Measurements from ENCODE around the gene PPP2R1B. TPM values are rescaled to one million over a fixed set of nuclear protein-coding genes. Genes with fewer than 3 reads are reported as not detected.
"Not testable (repeated sequence)": the region's sequence is repeated elsewhere in the genome, so short reads cannot be mapped to it uniquely, and the experiment has no call there.

PPP2R1B gene
- total RNA-seq, 1 donor from 2014 or later = 22.0 TPM

DNA sequence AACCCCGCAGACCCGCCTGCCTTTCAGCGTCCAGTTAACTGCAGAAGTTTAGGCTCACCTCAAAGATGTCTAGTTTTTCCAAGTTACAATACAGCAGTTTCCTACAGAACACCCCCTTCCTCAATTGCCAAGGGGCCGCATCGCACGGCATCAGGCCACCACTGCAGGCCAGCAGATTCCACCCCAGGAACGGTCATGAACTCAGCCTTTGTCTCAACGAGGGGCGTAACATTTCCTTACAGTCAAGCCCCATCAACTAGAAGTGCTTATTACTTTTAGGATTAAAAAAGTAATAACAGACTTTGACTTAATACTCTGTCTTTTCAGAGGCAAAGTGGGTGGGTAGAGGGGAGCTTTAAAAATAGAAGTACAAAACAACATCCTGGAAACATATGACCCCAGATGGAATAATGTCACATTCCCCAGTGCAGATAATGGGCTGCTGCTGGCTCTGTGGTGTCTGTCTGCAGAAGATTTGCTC lies 36.3 kb downstream of the PPP2R1B start:
- FAIRE-seq (no peak), DNase-seq (ENCODE audit: low spot score in 2 of 2) (no peak)

DNA sequence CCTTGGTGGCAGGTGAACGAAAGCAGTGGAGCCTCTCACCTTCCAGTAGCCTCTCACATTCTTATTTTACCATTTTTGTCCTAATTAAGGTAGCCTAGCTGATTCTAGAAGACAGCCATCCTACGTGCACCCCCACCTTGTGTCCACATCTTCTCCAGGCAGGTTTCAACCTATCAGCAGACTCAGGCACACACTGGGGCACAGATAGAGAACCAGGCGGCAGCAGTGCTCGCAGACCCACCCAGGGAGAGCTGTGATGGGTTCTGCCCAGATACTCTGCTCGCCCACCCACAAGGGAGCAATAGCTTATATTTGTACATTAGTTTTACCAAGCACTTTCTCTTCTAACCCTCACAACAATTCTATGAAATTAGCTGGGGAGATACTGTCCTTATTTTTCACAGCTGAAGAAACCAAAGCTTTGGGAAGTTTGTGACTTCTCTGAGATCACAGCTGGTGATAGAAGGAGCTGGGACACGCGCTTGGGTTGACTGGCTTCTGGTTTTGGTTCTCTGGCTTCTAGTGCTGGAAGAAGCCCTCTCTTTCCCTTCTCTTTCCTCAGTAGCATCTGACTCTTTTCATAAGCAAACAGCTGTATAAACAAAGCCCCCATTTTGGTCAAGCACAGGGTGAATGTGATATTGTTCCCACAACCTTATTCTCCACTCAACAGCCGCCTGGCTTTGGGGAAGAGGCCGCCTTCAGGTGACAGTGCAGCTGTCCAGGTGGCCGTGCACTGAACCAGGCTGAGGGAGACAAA lies 36.9 kb downstream of the PPP2R1B start:
- DNase-seq (ENCODE audit: low spot score in 2 of 2) = no peak
- FAIRE-seq = no peak

DNA sequence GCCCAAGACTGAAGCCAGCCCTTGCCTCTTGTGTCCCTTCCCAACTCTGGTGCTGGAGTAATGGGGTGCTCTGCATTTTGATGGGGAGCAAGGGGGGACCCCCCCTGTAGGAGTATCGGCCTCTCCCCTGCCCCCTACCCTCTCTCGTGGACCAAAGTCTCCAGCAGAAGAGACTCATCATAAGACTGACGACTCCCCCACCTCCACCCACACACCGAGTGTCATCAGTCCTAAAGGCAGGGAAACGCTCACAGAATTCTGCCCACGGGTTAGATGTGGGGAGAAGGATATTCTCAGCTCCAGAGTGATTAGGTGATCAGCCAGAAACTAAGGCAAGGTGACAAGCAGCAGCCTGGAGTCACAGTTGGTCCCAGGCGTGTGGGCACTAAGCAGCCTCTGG lies 38.8 kb downstream of the PPP2R1B start:
- DNase-seq (ENCODE audit: low spot score in 2 of 2) (no peak), FAIRE-seq (no peak)

DNA sequence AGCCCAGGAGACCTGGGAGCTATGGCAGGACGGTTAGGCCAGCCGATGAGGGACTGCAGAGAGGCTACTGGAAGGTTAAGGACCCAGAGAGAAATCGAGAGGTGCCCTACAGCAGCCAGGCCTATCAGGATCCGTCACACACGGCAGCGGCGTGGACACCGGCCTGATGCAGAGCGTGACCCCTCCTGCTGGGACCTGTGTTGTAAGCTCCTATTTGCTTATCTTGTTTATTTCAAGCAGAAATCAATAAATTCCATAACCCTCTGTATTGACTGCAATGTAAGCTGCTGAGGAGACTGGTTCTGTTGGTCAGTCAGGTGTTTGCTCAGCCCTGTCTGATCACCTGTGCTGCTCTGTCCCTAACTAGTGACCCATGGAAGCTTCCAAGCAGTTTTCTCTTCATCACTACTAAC lies 39.9 kb downstream of the PPP2R1B start:
- DNase-seq (ENCODE audit: low spot score in 2 of 2) (no peak), FAIRE-seq (no peak)

DNA sequence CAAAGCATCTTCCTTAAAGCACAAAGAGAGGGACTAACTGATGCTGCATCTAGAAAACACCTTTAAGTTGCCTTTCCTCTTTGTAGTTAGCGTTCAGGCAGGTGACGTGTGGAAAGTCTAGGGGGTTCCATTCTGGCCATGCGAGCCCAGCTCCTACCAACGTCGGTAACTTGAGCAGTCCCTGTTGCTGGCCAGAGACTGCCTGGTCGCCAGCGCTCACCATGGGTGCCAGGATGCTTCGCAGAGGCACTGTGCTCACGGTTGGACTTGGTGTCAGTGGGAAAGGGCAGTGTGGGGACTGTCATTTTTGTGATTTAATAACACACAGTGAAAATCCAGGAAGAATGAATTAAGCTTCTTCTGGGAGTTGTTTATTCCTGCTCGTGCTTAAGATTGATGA lies 40.6 kb downstream of the PPP2R1B start:
- no peak for DNase-seq (ENCODE audit: low spot score in 2 of 2)
- FAIRE-seq = no peak

DNA sequence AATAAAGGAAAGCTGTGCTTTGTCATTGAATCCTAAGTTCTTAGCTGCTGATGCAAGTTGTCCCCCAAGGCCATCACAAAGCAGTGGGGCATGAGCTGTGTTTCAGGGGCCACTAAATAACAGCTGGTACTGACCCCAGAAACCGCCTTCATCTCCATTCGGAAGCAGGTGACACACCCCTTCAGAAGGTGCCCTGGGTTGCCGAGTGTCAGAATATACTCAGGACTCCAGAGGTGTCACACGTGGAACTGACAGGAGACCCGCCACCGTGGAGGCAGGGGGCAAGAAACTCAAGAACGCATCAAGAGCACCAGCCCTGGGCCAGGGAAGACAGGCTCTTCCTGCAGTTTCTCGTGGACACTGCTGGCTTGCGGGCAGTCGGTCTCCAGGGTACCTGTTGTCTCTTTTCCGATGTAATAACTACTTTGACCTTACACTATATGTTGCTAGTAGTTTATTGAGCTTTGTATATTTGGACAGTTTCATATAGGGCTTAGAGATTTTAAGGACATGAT lies 41.5 kb downstream of the PPP2R1B start:
- FAIRE-seq (no peak), DNase-seq (ENCODE audit: low spot score in 2 of 2) (no peak)

DNA sequence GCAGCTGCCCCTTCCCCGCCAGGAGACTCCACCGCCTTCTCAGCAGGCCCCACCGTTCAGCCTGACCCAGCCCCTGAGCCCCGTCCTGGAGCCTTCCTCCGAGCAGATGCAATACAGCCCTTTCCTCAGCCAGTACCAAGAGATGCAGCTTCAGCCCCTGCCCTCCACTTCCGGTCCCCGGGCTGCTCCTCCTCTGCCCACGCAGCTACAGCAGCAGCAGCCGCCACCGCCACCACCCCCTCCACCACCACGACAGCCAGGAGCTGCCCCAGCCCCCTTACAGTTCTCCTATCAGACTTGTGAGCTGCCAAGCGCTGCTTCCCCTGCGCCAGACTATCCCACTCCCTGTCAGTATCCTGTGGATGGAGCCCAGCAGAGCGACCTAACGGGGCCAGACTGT lies 42.6 kb downstream of the PPP2R1B start:
- DNase-seq (ENCODE audit: low spot score in 2 of 2) = no peak
- no peak for FAIRE-seq

GRCh38 chr11:111722501-111722900 lies 43.7 kb downstream of the PPP2R1B start:
- FAIRE-seq (no peak), DNase-seq (ENCODE audit: low spot score in 2 of 2) (no peak)

DNA sequence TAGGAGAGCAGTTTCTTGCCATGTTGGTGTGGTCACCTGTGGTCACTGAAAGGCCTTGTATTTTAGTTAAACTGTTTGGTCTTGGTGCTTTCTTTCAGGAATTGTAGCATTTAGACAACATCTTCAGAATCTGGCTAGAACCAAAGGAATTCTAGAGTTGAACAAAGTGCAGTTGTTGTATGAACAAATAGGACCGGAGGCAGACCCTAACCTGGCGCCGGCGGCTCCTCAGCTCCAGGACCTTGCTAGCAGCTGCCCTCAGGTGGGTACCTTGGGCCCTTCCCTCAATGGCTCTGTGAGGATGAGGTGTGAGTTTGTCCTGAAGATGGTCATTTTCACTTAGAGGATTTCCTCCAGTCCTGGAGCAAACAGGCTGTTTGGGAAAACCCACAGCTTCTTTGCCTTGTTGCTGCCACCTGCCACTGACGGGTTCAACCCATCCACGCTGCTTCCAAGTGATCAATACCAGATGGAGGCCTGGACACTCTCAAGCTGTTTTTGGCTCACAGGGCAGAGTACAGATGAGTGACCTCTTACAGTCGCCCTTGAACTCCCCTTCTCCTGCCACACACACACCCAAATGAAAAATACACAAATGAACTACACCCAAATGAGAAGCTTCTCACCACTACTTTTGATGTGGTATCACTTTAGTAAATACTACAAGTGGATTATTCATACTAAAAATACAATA lies 45.2 kb downstream of the PPP2R1B start:
- FAIRE-seq (no peak), DNase-seq (ENCODE audit: low spot score in 2 of 2) (no peak)

- DNase-seq (ENCODE audit: low spot score in 2 of 2) (no peak), FAIRE-seq (no peak)
Measured at GRCh38 chr11:111719379-111719778, 46.8 kb downstream of the PPP2R1B start.

DNA sequence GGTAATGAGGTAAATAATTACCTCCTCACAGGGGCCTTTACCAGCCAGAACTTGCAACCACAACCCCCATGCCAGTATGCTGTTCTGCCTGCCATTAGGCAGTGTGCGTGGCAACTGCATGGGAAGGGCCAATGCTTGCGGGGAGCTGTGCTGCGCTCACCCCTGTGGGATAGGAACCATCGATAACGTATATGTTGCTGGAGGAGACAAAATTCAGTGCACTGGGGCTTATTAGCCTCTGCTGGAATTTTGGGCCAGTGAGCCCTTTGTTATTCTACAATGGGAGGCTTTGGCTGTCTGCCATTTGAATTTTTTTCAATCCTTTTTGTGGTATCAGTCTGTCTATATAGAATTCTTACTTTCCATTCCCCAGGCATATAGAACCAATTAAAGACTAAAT lies 47.3 kb downstream of the PPP2R1B start:
- no peak for FAIRE-seq

DNA sequence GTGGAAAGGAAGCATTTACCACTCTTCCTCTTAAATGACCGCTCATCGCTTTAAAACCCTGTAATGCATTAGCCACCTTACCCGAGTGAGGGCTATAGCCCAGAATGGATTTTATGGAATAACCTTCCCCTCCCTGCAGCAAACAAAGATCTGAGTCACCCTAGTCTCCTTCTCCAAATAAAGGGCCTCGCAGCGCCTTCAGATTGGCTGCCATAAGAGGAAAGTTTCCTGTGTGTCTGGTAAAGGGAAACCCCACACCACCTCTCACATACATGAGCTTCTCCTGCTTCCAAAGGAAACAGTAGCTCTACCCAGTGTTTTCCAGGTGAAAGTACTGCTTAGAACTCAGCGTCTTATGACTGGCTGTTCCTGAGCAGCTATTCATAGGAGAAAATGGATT lies 47.8 kb downstream of the PPP2R1B start:
- no peak for FAIRE-seq
- DNase-seq (ENCODE audit: low spot score in 2 of 2) = no peak

More for the DNA sequence above, 47.3 kb downstream of the PPP2R1B start:
- DNase-seq (ENCODE audit: low spot score in 2 of 2) = no peak

- not testable (repeated sequence) for FAIRE-seq; DNase-seq (ENCODE audit: low spot score in 2 of 2)
Measured at GRCh38 chr11:111717660-111718059, 48.5 kb downstream of the PPP2R1B start.

DNA sequence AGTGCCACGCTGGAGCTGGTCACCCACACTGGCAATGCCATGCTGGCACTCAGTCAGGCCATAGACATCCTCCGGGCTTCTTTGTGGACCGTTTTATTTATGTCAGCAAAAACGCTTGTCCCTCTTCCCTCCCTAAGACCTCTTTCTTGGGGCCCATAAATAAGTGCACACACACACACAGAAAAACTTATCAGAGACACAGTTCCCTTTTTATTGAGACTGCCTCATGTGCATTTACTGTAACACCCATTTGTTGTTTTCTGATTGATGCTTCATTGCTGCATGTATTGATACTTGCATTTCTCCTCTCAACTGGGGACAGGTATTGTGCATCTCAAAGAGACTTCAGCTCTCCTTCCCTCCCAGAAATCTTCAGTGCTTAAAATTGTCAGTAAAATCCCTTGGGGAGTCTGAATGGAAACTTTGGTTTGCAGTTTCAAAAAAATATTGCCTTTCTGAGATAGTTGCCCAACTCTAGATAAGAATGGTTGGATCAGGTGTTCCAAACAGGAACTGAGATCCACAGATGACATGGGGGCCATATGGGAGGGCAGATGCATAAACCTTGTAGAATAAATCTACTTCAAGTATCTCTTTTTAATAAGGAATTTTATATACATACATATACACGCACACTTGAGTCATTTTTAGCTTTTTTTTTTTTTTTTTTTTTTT lies 50.9 kb downstream of the PPP2R1B start:
- DNase-seq (ENCODE audit: low spot score in 2 of 2) (no peak), FAIRE-seq (no peak)

DNA sequence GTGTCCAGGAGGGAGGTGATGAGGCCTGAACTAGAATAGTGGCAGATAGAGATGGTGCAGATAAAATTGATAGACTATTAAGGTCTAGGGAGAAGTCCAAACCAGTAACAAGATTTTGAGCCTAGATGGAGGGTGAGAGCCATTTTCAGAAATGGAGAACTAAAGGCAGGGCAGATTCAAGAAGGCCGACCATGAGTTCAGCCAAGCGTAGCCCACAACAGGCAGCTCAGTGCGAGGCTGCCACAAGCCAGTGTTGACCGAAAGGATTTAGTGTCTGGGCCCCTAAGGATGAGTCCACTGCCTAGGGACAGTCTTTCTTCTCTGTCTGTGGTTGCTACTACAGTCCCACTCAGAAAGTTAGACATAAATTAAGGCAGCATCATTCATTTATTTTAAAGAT lies 51.7 kb downstream of the PPP2R1B start:
- FAIRE-seq = no peak

GRCh38 chr11:111707691-111708067 lies 58.5 kb downstream of the PPP2R1B start:
- DNase-seq (ENCODE audit: low spot score in 2 of 2) (no peak), FAIRE-seq (no peak)

More for the DNA sequence above, 51.7 kb downstream of the PPP2R1B start:
- no peak for DNase-seq (ENCODE audit: low spot score in 2 of 2)

DNA sequence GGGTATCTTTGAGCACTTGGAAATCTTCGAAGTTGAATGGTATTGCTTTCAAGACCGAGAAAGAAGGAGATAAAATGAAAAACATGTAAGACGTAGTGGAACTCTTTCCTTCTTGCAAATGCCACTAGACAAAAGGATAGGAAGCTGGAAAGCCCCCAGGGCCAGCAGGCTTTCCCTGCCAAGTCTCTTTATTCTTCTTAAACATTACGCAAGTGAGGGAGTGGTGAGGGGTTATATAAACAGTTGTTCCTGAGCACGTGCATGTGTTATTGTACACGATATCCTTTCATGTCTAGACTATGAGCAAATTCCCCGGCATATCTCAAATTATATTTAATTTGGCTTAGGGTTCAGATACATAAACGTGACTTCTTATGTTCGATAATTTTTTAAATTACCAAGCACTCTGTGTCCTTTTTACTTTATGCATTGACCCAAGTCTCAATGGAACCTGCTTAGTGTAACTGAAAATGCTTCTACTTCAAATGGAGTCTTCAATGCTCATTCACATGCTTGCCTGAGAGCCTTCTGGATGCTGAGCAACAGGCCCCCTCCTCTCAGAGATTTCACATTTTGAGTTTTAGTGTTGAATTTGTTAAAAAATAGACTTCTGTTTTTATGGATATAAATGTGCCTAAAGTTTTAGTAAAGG lies 59.0 kb downstream of the PPP2R1B start:
- FAIRE-seq = no peak
- DNase-seq (ENCODE audit: low spot score in 2 of 2) = no peak

GRCh38 chr11:111703576-111703975 lies 62.6 kb downstream of the PPP2R1B start:
- FAIRE-seq = no peak
- no peak for DNase-seq (ENCODE audit: low spot score in 2 of 2)

GRCh38 chr11:111702623-111703022 lies 63.6 kb downstream of the PPP2R1B start:
- FAIRE-seq (no peak), DNase-seq (ENCODE audit: low spot score in 2 of 2) (no peak)

DNA sequence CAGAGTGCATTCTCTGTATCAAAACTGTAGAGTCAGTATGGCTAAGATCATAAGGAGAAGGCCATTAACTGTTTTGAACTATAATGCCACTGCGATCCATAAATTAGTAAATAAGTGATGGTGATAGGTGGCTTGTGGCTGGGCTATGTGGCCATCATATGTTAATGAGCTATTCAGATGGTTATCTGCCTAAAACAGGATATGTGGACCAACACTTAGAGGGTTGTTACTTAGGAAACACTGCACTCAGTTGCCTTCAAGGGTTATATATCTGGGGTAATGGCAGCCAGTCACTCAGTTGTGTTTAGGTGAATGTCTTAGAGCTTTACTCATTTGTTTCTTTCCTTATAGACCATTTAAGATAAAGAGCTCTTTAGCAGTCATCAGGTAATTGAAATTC lies 66.0 kb downstream of the PPP2R1B start:
- FAIRE-seq (no peak), DNase-seq (ENCODE audit: low spot score in 2 of 2) (no peak)

Data from frontal cortex (tissue), 4 donors.